HFF-Myc (cell line): ENCODE data around the gene GNRHR.

Experiments
- DNase-seq: peaks from one replicate; pipeline ENCODE4 v3.0.0-alpha.2; 2011; ENCODE audit warnings: low read depth; ENCODE audit errors: extremely low read depth
- H3K4me3 ChIP-seq: replicated peaks from 2 replicates; pipeline ENCODE4 v1.5.1; 2011; ENCODE audit warnings: low read depth, mild to moderate bottlenecking, control low read depth, low read length
- TF ChIP-seq, protein P1 (sequence below): IDR thresholded peaks from 2 replicates; pipeline ENCODE4 v1.5.1; 2012; ENCODE audit warnings: mild to moderate bottlenecking, low read depth, low read length, control low read depth; ENCODE audit errors: missing control alignments

The GNRHR gene

DNA sequence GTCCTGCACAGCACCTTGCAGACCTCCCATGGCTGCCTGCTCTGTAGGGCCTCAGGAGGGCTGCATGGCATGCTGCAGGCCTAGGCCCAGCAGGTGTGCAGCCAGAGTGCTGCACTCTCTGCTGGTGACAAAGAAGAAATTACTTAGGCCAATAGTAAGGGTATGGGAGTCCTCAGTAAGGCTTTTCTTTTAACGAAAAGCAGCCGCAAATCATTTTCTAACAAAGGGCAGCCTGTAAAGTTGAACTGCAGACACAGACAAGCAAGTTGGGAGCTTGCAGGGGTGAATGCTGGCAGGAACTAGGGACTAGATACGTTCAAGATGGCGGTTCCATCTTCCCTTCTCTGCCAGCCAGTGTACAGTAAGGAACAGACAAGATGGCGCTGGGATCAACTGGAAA is 30.8 kb downstream of the GNRHR start:
- TF ChIP-seq, protein P1, sequence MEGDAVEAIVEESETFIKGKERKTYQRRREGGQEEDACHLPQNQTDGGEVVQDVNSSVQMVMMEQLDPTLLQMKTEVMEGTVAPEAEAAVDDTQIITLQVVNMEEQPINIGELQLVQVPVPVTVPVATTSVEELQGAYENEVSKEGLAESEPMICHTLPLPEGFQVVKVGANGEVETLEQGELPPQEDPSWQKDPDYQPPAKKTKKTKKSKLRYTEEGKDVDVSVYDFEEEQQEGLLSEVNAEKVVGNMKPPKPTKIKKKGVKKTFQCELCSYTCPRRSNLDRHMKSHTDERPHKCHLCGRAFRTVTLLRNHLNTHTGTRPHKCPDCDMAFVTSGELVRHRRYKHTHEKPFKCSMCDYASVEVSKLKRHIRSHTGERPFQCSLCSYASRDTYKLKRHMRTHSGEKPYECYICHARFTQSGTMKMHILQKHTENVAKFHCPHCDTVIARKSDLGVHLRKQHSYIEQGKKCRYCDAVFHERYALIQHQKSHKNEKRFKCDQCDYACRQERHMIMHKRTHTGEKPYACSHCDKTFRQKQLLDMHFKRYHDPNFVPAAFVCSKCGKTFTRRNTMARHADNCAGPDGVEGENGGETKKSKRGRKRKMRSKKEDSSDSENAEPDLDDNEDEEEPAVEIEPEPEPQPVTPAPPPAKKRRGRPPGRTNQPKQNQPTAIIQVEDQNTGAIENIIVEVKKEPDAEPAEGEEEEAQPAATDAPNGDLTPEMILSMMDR = no peak
- no peak for DNase-seq
- H3K4me3 ChIP-seq = no peak overlapping the region

DNA sequence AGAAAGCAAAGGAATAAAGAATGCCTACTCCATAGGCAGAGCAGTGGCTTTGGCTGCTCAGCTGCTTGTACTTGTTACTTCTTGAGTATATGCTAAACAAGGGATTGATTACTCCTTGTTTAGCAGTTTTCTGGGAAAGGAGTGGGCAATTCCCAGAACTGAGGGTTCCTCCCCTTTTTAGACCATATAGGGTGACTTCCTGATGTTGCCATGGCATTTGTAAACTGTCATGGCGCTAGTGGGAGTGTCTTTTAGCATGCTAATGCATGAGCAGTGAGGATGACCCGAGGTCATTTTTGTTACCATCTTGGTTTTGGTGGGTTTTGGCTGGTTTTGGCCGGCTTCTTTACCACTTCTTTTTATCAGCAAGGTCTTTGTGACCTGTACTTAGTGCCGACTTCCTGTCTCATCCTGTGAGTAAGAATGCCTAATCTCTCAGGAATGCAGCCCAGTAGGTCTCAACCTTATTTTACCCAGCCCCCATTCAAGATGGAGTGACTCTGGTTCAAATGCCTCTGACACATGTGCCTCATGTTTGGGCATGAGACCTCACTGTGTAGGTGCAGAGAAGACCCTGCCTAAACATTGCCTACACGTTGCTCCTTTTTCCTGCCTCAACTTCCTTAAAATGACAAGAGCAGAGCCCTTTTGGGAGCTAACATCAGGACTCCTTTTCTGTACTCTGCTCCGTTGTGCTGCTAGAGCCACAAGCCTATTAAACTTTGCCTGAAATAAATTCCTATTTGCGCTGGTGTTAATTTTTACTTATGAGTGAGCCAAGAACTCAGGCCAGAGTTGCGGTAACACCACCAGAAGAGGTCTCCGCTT is 32.2 kb downstream of the GNRHR start:
- DNase-seq = peak; percentile 67
- H3K4me3 ChIP-seq = no peak overlapping the region
- TF ChIP-seq, protein P1 = no peak

DNA sequence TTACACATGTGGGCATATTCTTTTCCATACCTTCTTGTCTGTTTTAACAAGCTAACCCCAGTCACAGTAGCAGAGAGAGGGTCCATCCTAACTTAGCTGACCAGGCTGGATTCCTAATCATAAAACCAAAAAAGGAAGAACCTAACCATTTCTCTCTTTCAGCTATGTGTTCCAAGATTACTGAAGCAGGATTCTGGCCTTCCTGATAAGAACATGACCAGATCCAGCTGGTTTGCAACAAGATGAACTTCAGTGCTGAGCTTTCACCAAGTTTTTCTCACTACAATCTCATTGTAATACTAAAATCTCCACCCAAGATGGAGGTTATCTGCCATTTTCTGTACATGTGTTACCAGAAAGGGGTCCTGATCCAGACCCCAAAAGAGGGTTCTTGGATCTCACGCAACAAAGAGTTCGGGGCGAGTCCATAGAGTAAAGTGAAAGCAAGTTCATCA is 32.8 kb downstream of the GNRHR start:
- H3K4me3 ChIP-seq = no peak overlapping the region
- no peak for DNase-seq
- TF ChIP-seq, protein P1 = no peak

DNA sequence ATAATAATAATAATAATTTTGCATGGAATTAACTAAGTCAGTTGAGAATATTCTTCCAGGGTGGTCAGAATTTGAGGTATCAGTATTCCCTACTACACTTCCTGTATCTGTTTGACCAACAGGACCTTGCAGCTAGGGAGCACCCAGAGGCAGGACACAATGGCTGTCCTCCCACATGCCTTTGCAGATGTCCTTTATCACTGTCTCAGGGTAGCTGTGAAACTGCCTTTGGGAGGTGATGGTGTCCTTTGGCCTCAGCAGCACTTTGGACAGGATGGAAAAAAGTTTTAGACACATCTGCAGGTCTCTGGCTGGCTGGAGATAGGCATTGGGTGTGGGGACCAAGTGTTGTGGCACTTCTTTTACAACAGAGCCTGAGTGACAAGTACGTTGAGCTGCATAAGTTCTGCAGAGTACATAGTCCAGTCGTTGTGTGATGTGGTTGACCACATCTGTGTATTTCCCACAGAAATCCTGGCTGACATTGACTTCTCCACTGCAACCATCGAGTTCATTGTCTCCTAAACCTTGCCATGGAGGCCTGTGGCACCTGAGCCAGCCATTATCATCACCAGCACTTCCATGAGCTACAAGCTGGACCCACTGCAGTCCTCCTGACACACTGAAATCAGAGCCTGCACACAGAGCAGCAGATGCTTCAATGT is 34.1 kb downstream of the GNRHR start:
- no peak overlapping the region for H3K4me3 ChIP-seq
- TF ChIP-seq, protein P1 = no peak
- DNase-seq = no peak

DNA sequence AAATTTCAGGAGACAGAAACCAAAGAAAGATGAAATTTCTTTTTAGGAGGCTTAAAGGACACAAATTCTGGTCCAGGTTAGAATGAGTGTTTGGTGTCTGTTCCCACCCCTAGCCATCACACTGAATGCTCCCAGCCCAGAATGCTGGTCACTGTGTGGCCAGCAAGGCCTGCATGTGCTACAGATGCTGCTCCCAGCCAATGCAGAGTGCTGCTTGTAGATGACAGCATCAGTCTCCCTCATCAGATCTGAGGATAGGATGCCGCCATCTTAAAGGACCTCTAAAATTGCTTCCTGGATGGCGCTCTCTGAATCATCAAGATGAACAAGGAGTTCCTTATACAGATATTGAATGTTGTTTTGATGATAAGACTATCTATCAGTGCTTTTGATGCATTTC is 35.3 kb downstream of the GNRHR start:
- TF ChIP-seq, protein P1 = no peak
- no peak for DNase-seq
- no peak overlapping the region for H3K4me3 ChIP-seq

DNA sequence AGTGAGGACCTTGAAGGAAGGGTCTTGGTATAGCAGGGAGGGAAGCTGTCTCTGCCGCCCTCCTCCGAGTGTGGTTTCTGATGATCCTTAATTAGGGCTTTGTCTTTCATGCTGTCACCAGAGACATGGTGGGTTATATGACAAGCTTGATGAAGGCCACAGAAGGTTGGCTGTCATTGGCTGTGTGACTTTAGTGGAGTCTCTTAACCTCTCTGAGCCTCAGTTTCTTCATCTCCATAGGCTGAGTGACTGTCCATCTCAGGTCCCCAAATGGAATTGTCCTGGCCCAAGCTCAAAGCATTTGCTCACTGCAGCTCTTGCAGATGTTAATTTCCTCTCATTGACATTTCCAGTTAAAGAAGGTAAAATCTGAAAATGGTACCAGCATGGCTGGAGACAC is 36.6 kb downstream of the GNRHR start:
- TF ChIP-seq, protein P1 = no peak
- H3K4me3 ChIP-seq = no peak overlapping the region
- no peak for DNase-seq

DNA sequence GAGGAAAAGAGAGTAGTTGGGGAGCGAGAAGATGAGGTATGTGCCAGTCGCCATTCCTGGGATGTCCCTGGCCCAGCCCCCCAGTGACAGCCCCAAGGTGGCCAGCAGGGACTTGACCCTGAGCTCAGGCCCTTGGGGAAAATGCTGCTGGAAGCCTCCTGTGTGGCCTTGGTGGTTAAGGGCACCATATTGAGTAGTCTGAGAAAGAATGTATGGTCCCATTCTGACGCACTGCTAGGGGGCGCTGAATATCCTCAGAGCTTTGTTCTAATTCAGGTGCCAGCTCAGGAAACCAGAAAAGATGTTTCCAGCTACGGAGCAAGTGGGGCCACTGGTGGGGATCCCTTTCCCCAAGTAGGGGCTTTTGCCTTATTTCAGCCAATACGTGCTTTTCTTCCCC is 39.2 kb downstream of the GNRHR start:
- no peak overlapping the region for H3K4me3 ChIP-seq
- TF ChIP-seq, protein P1 = no peak
- DNase-seq = no peak
